K562 (cell line): ENCODE results near the gene TMEM167B. TPM values are rescaled to one million over a fixed set of nuclear protein-coding genes. Genes with fewer than 3 reads are reported as not detected.
A peak's percentile ranks its signal among the peaks of the same experiment; 100 is the strongest.

ENCODE experiments used
- MAZ ChIP-seq, 2 experiments: fragments of 450-650 bp in 1 of 2; sonication (generic) in 1 of 2; formaldehyde crosslinking; IDR thresholded peaks in 1 of 2; conservative IDR thresholded peaks in 1 of 2; 2 replicates each; pipeline versions ENCODE4 v1.4.0 to v1.5.0; 2020; ENCODE audit warnings: mild to moderate bottlenecking in 1 of 2, missing genetic modification reagents in 1 of 2
- RFX1 ChIP-seq: fragments of 450-650 bp; IDR thresholded peaks from 2 replicates; pipeline ENCODE4 v1.6.1; 2016; ENCODE audit warnings: mild to moderate bottlenecking, moderate library complexity
- SMAD3 ChIP-seq: fragments of 450-650 bp; formaldehyde crosslinking; conservative IDR thresholded peaks from 2 replicates; pipeline ENCODE4 v1.4.0; 2020; ENCODE audit warnings: mild to moderate bottlenecking
- ZEB2 ChIP-seq: fragments of 450-650 bp; IDR thresholded peaks from 2 replicates; pipeline ENCODE4 v1.6.1; 2016
- ZNF589 ChIP-seq: fragments of 200-800 bp; sonication (Bioruptor generic); IDR thresholded peaks from 2 replicates; pipeline ENCODE4 v1.6.1; 2016; ENCODE audit warnings: low read depth, missing genetic modification characterization, missing compliant biosample characterization
- polyA plus RNA-seq, 8 experiments: library from polyadenylated mRNA; depleted of rRNA in 4 of 8; stranded (reverse) in 5 of 8; unstranded in 3 of 8; fragments of >200 nt; fragmentation: Nextera tagmentation in 2 of 8; fragmentation: Illumina TruSeq in 1 of 8; extraction: Ambion mirVana in 2 of 8; extraction: Trizol in 1 of 8; gene quantifications; 2 replicates each; pipeline versions ENCODE4 v1.2.1 to v1.2.3, GENCODE V29; 2011 to 2014; ENCODE audit warnings: inconsistent platforms in 1 of 8, missing spikeins in 1 of 8
- total RNA-seq, 7 experiments: library from RNA; depleted of rRNA in 6 of 7; stranded (reverse); fragments of >200 nt in 6 of 7; fragmentation: Illumina TruSeq in 2 of 7; extraction: Trizol in 2 of 7; gene quantifications; 2 replicates each; pipeline versions ENCODE4 v1.2.1 to v1.2.3, GENCODE V29; 2011 to 2021; ENCODE audit warnings: low replicate concordance in 1 of 7
- TF ChIP-seq, protein P1 (sequence below): fragments of 250-450 bp; sonication (Bioruptor Pico); IDR thresholded peaks from 2 replicates; pipeline ENCODE4 v1.4.0; 2020
- TF ChIP-seq, protein P2 (sequence below), 2 experiments: IDR thresholded peaks; 2 replicates each; pipeline ENCODE4 v1.6.1; 2011; ENCODE audit warnings: borderline replicate concordance in 1 of 2, control low read depth in 1 of 2, low read depth in 1 of 2, low read length in 1 of 2, mild to moderate bottlenecking in 1 of 2, mixed read lengths in 1 of 2, moderate library complexity in 1 of 2; ENCODE audit not compliant: insufficient read depth in 1 of 2, insufficient read length in 1 of 2, poor library complexity in 1 of 2, severe bottlenecking in 1 of 2; ENCODE audit errors: extremely low read depth in 1 of 2
- TF ChIP-seq, protein P3 (sequence below): sonication (generic); formaldehyde crosslinking; IDR thresholded peaks from 2 replicates; pipeline ENCODE4 v1.8.0; 2023; ENCODE audit warnings: missing genetic modification reagents, mild to moderate bottlenecking, borderline replicate concordance
- TF ChIP-seq, protein P4 (sequence below): sonication (generic); formaldehyde crosslinking; IDR thresholded peaks from 2 replicates; pipeline ENCODE4 v1.8.0; 2022; ENCODE audit warnings: missing genetic modification reagents, mild to moderate bottlenecking, borderline replicate concordance

Gene TMEM167B
- total and polyA plus RNA-seq, 9 of the 15 experiments (the other 6 are each of a cell fraction or from before 2014, with no cell fraction given), result 17.2 to 36.4 (median 32.2) TPM

DNA sequence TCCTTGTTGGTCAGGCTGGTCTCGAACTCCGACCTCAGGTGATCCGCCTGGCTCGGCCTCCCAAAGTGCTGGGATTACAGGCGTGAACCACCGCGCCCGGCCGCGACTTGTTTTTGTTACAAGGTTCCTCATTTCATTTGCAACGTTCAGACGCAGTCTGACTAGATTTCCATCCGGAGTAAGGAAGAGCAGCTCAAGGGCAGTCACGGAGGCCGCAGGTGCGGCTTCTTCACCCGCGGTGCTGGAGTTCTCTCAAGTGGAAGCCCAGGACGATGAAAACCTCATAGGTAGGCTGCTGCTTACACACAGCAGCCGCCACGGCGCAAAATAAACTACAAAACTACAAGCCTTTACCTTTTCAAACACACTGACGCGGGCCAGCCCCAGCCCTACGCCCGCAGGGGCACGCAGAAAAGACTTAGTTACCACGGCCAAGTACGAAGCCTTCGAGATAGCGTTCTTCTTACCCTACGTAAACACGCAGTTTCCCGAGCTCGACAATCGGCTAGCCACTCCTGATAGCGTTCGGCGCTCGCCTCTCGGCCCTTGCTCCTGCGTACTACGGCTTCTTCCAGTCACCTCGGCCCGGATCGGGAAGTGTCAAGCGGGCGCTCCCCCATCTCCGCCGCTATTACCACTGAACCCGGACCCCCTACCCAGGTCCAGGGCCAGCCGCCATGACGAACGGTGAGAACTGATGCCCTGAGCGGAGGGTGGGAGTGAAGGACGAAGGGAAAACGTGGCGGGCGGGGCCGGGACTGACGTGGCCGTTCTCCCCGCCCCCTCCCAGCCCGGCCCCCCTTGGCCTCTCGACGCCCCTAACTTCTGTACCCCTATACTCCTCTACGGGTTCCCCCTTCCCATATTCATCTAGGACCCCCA is at the start of gene TMEM167B (continued):
- TF ChIP-seq ZNF589 (peak; percentile 87), MAZ (CRISPR knock-in tag; conservative IDR thresholded peaks at IDR 0.05 in 1 of 2, IDR thresholded peaks at IDR 0.05 in 1 of 2) (peak; percentile 91 to 95), RFX1 (0 out of 2 replicates have a peak, but pooled peaks have one; percentile 24), SMAD3 (CRISPR knock-in tag) (no peak), ZEB2 (peak; percentile 92)
- TF ChIP-seq, protein P1, sequence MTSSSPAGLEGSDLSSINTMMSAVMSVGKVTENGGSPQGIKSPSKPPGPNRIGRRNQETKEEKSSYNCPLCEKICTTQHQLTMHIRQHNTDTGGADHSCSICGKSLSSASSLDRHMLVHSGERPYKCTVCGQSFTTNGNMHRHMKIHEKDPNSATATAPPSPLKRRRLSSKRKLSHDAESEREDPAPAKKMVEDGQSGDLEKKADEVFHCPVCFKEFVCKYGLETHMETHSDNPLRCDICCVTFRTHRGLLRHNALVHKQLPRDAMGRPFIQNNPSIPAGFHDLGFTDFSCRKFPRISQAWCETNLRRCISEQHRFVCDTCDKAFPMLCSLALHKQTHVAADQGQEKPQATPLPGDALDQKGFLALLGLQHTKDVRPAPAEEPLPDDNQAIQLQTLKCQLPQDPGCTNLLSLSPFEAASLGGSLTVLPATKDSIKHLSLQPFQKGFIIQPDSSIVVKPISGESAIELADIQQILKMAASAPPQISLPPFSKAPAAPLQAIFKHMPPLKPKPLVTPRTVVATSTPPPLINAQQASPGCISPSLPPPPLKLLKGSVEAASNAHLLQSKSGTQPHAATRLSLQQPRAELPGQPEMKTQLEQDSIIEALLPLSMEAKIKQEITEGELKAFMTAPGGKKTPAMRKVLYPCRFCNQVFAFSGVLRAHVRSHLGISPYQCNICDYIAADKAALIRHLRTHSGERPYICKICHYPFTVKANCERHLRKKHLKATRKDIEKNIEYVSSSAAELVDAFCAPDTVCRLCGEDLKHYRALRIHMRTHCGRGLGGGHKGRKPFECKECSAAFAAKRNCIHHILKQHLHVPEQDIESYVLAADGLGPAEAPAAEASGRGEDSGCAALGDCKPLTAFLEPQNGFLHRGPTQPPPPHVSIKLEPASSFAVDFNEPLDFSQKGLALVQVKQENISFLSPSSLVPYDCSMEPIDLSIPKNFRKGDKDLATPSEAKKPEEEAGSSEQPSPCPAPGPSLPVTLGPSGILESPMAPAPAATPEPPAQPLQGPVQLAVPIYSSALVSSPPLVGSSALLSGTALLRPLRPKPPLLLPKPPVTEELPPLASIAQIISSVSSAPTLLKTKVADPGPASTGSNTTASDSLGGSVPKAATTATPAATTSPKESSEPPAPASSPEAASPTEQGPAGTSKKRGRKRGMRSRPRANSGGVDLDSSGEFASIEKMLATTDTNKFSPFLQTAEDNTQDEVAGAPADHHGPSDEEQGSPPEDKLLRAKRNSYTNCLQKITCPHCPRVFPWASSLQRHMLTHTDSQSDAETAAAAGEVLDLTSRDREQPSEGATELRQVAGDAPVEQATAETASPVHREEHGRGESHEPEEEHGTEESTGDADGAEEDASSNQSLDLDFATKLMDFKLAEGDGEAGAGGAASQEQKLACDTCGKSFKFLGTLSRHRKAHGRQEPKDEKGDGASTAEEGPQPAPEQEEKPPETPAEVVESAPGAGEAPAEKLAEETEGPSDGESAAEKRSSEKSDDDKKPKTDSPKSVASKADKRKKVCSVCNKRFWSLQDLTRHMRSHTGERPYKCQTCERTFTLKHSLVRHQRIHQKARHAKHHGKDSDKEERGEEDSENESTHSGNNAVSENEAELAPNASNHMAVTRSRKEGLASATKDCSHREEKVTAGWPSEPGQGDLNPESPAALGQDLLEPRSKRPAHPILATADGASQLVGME (CRISPR knock-in tag), result peak; percentile 89; the same call in 1 of the 2 replicates
- TF ChIP-seq, protein P2, sequence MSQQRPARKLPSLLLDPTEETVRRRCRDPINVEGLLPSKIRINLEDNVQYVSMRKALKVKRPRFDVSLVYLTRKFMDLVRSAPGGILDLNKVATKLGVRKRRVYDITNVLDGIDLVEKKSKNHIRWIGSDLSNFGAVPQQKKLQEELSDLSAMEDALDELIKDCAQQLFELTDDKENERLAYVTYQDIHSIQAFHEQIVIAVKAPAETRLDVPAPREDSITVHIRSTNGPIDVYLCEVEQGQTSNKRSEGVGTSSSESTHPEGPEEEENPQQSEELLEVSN (IDR thresholded peaks at IDR 0.05; ENCODE audit: borderline replicate concordance in 1 of 2, extremely low read depth in 1 of 2, insufficient read depth in 1 of 2, insufficient read length in 1 of 2, low read depth in 1 of 2, low read length in 1 of 2, poor library complexity in 1 of 2, severe bottlenecking in 1 of 2), result peak; percentile 63 to 80
- TF ChIP-seq, protein P3, sequence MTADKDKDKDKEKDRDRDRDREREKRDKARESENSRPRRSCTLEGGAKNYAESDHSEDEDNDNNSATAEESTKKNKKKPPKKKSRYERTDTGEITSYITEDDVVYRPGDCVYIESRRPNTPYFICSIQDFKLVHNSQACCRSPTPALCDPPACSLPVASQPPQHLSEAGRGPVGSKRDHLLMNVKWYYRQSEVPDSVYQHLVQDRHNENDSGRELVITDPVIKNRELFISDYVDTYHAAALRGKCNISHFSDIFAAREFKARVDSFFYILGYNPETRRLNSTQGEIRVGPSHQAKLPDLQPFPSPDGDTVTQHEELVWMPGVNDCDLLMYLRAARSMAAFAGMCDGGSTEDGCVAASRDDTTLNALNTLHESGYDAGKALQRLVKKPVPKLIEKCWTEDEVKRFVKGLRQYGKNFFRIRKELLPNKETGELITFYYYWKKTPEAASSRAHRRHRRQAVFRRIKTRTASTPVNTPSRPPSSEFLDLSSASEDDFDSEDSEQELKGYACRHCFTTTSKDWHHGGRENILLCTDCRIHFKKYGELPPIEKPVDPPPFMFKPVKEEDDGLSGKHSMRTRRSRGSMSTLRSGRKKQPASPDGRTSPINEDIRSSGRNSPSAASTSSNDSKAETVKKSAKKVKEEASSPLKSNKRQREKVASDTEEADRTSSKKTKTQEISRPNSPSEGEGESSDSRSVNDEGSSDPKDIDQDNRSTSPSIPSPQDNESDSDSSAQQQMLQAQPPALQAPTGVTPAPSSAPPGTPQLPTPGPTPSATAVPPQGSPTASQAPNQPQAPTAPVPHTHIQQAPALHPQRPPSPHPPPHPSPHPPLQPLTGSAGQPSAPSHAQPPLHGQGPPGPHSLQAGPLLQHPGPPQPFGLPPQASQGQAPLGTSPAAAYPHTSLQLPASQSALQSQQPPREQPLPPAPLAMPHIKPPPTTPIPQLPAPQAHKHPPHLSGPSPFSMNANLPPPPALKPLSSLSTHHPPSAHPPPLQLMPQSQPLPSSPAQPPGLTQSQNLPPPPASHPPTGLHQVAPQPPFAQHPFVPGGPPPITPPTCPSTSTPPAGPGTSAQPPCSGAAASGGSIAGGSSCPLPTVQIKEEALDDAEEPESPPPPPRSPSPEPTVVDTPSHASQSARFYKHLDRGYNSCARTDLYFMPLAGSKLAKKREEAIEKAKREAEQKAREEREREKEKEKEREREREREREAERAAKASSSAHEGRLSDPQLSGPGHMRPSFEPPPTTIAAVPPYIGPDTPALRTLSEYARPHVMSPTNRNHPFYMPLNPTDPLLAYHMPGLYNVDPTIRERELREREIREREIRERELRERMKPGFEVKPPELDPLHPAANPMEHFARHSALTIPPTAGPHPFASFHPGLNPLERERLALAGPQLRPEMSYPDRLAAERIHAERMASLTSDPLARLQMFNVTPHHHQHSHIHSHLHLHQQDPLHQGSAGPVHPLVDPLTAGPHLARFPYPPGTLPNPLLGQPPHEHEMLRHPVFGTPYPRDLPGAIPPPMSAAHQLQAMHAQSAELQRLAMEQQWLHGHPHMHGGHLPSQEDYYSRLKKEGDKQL (CRISPR knock-in tag), result no peak
- TF ChIP-seq, protein P4, sequence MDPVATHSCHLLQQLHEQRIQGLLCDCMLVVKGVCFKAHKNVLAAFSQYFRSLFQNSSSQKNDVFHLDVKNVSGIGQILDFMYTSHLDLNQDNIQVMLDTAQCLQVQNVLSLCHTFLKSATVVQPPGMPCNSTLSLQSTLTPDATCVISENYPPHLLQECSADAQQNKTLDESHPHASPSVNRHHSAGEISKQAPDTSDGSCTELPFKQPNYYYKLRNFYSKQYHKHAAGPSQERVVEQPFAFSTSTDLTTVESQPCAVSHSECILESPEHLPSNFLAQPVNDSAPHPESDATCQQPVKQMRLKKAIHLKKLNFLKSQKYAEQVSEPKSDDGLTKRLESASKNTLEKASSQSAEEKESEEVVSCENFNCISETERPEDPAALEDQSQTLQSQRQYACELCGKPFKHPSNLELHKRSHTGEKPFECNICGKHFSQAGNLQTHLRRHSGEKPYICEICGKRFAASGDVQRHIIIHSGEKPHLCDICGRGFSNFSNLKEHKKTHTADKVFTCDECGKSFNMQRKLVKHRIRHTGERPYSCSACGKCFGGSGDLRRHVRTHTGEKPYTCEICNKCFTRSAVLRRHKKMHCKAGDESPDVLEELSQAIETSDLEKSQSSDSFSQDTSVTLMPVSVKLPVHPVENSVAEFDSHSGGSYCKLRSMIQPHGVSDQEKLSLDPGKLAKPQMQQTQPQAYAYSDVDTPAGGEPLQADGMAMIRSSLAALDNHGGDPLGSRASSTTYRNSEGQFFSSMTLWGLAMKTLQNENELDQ (CRISPR knock-in tag), result 0 out of 2 replicates have a peak, but pooled peaks have one; percentile 76
